Measurements from ENCODE around the gene RASGRP4.

DNA sequence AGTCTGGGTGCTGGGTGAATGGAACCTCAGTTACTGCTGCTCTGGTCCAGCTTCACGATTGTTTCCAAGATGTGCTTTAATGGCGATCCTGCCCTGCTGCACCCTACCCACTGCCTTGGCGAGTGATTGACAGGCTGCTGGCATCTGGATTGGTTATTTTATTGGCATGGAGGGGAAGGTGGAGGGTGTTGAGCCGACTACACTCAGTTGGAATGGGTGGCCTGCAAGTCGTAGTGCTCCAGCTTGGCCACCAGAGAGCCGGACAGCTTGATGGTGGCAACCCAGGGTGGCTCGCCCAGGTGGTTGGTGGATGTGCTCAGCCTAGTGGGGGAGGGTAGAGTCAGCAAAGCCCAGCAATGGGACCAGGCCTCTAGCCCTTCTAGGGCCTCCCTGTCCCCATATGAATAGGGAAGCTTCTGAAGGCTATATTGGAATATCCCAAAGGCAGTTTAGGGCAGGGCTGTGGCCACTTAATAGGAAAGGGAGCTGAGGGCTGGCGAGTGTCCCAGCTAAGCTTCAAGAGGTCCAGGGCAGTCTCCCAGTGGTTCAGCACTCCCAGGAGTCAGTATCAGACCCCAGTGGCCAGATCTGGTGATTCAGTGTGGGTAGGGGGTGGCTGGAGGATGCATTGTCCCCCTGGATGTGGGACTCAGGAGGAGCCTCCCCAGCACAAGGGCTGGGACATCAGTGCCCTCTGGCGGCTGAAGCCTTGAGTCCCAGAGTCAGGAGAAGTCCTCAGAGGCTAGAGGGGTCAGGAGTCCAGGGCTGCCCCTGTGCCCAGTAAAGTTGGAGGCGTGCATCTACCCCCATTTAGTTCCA, 41.6 kb downstream of the RASGRP4 start:
- TF ChIP-seq SUZ12 (IDR thresholded peaks at IDR 0.05; ENCODE audit: extremely low read depth, insufficient read depth, insufficient read length) (no peak), YY1 (IDR thresholded peaks at IDR 0.05; ENCODE audit: insufficient read depth, insufficient read length) (no peak)
